Measurements from ENCODE around the gene PLEKHA6. TPM values are rescaled to one million over a fixed set of nuclear protein-coding genes. Genes with fewer than 3 reads are reported as not detected.

The PLEKHA6 gene
- total and polyA plus RNA-seq, 2 of the 8 experiments (the other 6 are each of a cell fraction or from before 2014, with no cell fraction given): 4.8 to 20.2 TPM

DNA sequence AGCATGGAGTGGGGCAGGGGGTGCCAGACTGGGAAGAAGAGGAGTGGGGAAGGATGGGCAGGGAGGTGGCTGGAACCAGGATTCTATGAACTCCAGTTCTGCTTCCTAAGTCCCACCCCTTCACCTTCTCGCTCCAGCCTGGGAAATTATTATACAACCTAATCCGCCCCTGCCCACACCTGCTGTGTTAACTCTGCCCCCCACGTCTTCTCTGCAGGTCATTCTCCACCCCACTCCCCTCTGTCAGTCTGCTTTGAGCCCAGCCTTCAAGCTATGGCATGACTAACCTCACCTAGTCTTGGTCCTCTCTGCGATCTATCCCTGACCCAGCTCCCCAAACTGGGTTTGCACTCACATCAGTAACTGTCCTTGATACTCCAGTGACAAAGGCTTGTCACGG is 99.9 kb downstream of the PLEKHA6 start:
- no peaks in the 10 kb centered on the region for H3K9me3 ChIP-seq (ENCODE audit: insufficient read depth in 2 of 2, low read depth in 1 of 2, low read length in 1 of 2)
- H2BK12ac ChIP-seq (ENCODE audit: low read depth, low read length): no peak overlapping the region
- H3K9ac ChIP-seq (replicated peaks in 1 of 4; ENCODE audit: extremely low read depth in 1 of 4, low read depth in 3 of 4, low read length in 3 of 4): no peak overlapping the region
- peaks cover 0 to 4% (median 0%) of the 10 kb centered on the region in 4 experiments; a peak in 1 of 8 replicates for H3K36me3 ChIP-seq (ENCODE audit: control insufficient read depth in 2 of 4, insufficient read depth in 4 of 4, low read length in 3 of 4)
- H3K79me2 ChIP-seq (ENCODE audit: control insufficient read depth in 1 of 2, insufficient read depth in 2 of 2, low read length in 2 of 2): no peaks in the 10 kb centered on the region
- H3K4me1 ChIP-seq (replicated peaks in 1 of 4; ENCODE audit: control insufficient read depth in 3 of 4, insufficient read depth in 4 of 4, low read length in 3 of 4): peaks cover 8 to 18% (median 13%) of the 10 kb centered on the region in 4 experiments
- no peak overlapping the region for H4K91ac ChIP-seq (replicated peaks; ENCODE audit: insufficient read length, low read length)
- no peak overlapping the region for H2BK20ac ChIP-seq (ENCODE audit: low read length)
- CTCF ChIA-PET (ENCODE audit: partially characterized antibody): interaction anchor here (0.6 to 19.1 kb wide), 13 partner anchors 9 to 1476 kb away, joined by 3 to 335 read pairs (median 31); partner anchors contain the start of genes GOLT1A and PLEKHA6
- no peak overlapping the region for H2AFZ ChIP-seq (ENCODE audit: low read length)
- H3K4me2 ChIP-seq (ENCODE audit: insufficient read depth in 1 of 2, low read depth in 2 of 2, low read length in 2 of 2): no peak overlapping the region
- no peak overlapping the region for H3K18ac ChIP-seq (ENCODE audit: extremely low read depth, low read length)
- FAIRE-seq (no peak), DNase-seq (ENCODE audit: low read depth in 1 of 2, low spot score in 2 of 2) (no peak)
- POLR2A ChIA-PET (ENCODE audit: partially characterized antibody): no interaction called here
- H3K56ac ChIP-seq (replicated peaks; ENCODE audit: insufficient read length, low read depth, low read length): no peak overlapping the region
- no peak overlapping the region for H2BK120ac ChIP-seq (replicated peaks; ENCODE audit: low read depth, low read length)
- no peaks in the 10 kb centered on the region for H3K79me1 ChIP-seq (ENCODE audit: low read depth, low read length)
- no peak overlapping the region for H3K14ac ChIP-seq (ENCODE audit: insufficient read length)
- H4K8ac ChIP-seq (ENCODE audit: extremely low read depth, insufficient read depth, low read length): no peak overlapping the region
- no peak overlapping the region for H3K4me3 ChIP-seq (ENCODE audit: extremely low read depth in 1 of 4, insufficient read depth in 2 of 4, low read depth in 3 of 4, low read length in 4 of 4)
- TF ChIP-seq RBBP5 (IDR thresholded peaks at IDR 0.05; ENCODE audit: borderline replicate concordance, low read depth, low read length) (no peak), YY1 (IDR thresholded peaks at IDR 0.05; ENCODE audit: low read depth, low read length) (no peak), ZNF274 (IDR thresholded peaks at IDR 0.05; ENCODE audit: borderline replicate concordance, extremely low read depth, low read length) (no peak), POLR2AphosphoS5 (IDR thresholded peaks at IDR 0.05; ENCODE audit: low read depth, low read length) (no peak), NRF1 (IDR thresholded peaks at IDR 0.05; ENCODE audit: low read depth, low read length) (no peak), RXRA (IDR thresholded peaks at IDR 0.05; ENCODE audit: insufficient read depth, low read depth, low read length) (no peak), SIN3A (conservative IDR thresholded peaks at IDR 0.05 in 1 of 2, IDR thresholded peaks at IDR 0.05 in 1 of 2; ENCODE audit: low read depth in 1 of 2, low read length in 2 of 2) (no peak), TBP (IDR thresholded peaks at IDR 0.05; ENCODE audit: low read depth, low read length) (no peak), POLR2A (IDR thresholded peaks at IDR 0.05; ENCODE audit: control extremely low read depth in 1 of 2, low read depth in 2 of 2, low read length in 2 of 2) (no peak), HDAC2 (IDR thresholded peaks at IDR 0.05; ENCODE audit: borderline replicate concordance in 1 of 2, low read depth in 2 of 2, low read length in 2 of 2) (no peak)
- WGBS, 2 experiments (ENCODE audit: extremely low coverage in 1 of 2, insufficient coverage in 1 of 2, insufficient read length in 1 of 2, insufficient replicate concordance in 2 of 2, low coverage in 1 of 2, low lambda C conversion rate in 2 of 2, missing lambda C conversion rate in 1 of 2): 85% methylated on average over 5 of the region's 5 CpGs; no CpG with 5 or more reads in 1 of the 2 experiments
- no peak overlapping the region for H3K27ac ChIP-seq (ENCODE audit: low read depth, low read length)
- H2BK15ac ChIP-seq (ENCODE audit: low read length): no peak overlapping the region
- no peaks in the 10 kb centered on the region for H3K27me3 ChIP-seq (replicated peaks in 1 of 4; ENCODE audit: control insufficient read depth in 3 of 4, extremely low read depth in 1 of 4, insufficient read depth in 3 of 4, low read length in 3 of 4)
- no peak overlapping the region for H2AK5ac ChIP-seq (ENCODE audit: low read depth, low read length)
- no peaks in the 10 kb centered on the region for H3K23me2 ChIP-seq (ENCODE audit: low read depth, low read length)
- H4K20me1 ChIP-seq (replicated peaks in 1 of 2; ENCODE audit: control insufficient read depth in 1 of 2, insufficient read depth in 2 of 2, low read length in 2 of 2): no peaks in the 10 kb centered on the region
- H4K5ac ChIP-seq (ENCODE audit: insufficient read length, low read depth, low read length): no peak overlapping the region
- H2BK5ac ChIP-seq (ENCODE audit: low read depth, low read length): no peak overlapping the region
- no peak overlapping the region for H3K23ac ChIP-seq (ENCODE audit: insufficient read length)
- H3K4ac ChIP-seq (replicated peaks; ENCODE audit: insufficient read length, low read depth, low read length): no peak overlapping the region
